ENCODE results near the gene ZCCHC17. TPM values are rescaled to one million over a fixed set of nuclear protein-coding genes. Genes with fewer than 3 reads are reported as not detected.
A peak's percentile ranks its signal among the peaks of the same experiment; 100 is the strongest.

ZCCHC17 gene
- total and polyA plus RNA-seq, 10 donors: 16.1 to 31.7 (median 20.3) TPM

DNA sequence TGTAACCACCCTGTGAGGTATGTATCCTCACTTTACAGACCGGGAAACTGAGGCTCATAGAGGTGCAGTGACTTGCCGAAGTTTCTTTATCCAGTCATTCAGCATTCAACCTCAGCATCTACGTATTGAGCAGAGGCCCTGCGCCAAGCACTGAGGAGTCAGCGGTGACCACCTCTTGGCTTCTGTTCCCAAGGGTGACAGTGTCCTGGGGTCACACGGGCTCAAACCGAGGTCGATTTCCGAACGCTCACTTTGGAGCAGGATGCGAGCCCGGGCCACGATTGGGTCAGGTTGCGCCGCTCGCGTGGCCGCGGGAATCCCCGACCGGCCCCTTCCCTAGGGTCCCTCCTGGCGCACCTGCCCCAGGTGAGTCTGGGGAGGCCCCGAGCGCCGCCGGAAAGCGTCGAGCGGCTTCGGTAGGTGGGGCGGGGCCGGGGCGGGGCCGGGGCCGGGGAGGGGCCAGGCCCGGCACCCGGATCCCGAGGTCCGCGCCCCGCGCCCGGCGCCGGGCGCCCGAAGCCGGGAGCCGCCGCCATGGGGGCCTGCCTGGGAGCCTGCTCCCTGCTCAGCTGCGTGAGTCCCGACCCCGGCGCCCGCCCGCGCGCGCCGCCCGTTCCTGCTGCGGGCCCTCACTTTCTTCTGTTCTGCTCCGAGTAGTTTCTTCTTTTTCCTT lies 116.0 kb downstream of the ZCCHC17 start, which contains the start of gene SERINC2:
Gene SERINC2 (plus strand): TSS at position 482 of the 673 bp plus-strand sequence. CDS start 53 bp downstream, at position 535.
- peaks cover 0 to 69% (median 26%) of the 10 kb centered on the region in 7 donors for H3K27me3 ChIP-seq (replicated peaks in 1 of 7)
- intact Hi-C loops (cut with DNase I; ENCODE audit: low total_unique reads): no loop called here
- H3K27ac ChIP-seq: peak within 1 kb of the TSS in 2 of 8 donors; percentile 61 to 68
- H3K36me3 ChIP-seq: no peaks in the 10 kb centered on the region
- peaks cover 6 to 19% (median 14%) of the 10 kb centered on the region in 6 donors for H3K4me1 ChIP-seq
- no peaks in the 10 kb centered on the region for H3K9me3 ChIP-seq
- 3 to 13% (median 5%) methylated on average over 7 to 63 of the region's 63 CpGs for WGBS, 5 donors
- TF ChIP-seq POLR2AphosphoS5 (IDR thresholded peaks at IDR 0.05) (no peak), POLR2A (IDR thresholded peaks at IDR 0.05) (no peak)
- TF ChIP-seq, protein P1, sequence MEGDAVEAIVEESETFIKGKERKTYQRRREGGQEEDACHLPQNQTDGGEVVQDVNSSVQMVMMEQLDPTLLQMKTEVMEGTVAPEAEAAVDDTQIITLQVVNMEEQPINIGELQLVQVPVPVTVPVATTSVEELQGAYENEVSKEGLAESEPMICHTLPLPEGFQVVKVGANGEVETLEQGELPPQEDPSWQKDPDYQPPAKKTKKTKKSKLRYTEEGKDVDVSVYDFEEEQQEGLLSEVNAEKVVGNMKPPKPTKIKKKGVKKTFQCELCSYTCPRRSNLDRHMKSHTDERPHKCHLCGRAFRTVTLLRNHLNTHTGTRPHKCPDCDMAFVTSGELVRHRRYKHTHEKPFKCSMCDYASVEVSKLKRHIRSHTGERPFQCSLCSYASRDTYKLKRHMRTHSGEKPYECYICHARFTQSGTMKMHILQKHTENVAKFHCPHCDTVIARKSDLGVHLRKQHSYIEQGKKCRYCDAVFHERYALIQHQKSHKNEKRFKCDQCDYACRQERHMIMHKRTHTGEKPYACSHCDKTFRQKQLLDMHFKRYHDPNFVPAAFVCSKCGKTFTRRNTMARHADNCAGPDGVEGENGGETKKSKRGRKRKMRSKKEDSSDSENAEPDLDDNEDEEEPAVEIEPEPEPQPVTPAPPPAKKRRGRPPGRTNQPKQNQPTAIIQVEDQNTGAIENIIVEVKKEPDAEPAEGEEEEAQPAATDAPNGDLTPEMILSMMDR (IDR thresholded peaks at IDR 0.05 in 8 of 11, conservative IDR thresholded peaks at IDR 0.05 in 3 of 11): no peak
- peak; percentile 76 for DNase-seq
- peak within 1 kb of the TSS; percentile 51 to 76 (median 60) for H3K4me3 ChIP-seq

DNA sequence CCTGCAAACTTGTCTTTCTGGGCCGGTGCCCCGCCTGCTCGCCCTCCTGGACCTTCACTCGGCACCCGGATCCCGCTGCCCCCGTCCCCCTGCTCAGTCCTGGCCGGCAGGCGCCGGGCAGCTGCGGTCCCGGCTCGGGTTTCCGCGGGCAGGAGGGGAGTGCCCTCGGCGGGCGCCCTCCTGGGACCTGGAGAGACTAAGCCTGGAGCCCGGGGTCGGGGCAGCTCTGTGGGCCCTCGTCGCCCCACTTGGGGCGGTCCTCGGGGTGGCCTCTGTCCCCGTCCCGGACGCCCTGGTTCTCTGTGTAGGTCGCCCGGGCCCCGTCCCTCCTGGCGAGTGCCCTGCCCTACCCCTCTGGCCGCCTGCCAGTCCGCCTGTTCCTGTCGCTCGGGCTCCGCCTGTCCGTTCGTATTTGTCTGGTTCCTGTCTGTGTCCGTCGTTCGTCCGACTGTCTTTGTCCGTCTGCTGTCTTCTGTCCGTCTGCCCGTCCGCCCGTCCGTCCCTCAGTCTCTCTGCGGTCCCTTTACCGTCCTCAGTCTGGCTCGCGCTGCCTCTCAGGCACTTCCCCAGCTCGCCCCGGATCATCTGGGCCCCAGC lies 116.7 kb downstream of the ZCCHC17 start:
- peak overlapping the region in 2 of 8 donors; percentile 61 to 68 for H3K27ac ChIP-seq
- TF ChIP-seq, protein P1 (IDR thresholded peaks at IDR 0.05 in 8 of 11, conservative IDR thresholded peaks at IDR 0.05 in 3 of 11): no peak
- TF ChIP-seq POLR2AphosphoS5 (IDR thresholded peaks at IDR 0.05) (peak; percentile 17 to 73 (median 37)), POLR2A (IDR thresholded peaks at IDR 0.05) (no peak)

More for the DNA sequence above, 116.7 kb downstream of the ZCCHC17 start:
- intact Hi-C loops (cut with DNase I; ENCODE audit: low total_unique reads): no loop called here
- WGBS, 5 donors: 0 to 2% (median 1%) methylated on average over 38 to 54 of the region's 54 CpGs
- peak overlapping the region; percentile 51 to 76 (median 60) for H3K4me3 ChIP-seq
- H3K27me3 ChIP-seq (replicated peaks in 1 of 7): peaks cover 0 to 69% (median 26%) of the 10 kb centered on the region in 7 donors
- peak; percentile 87 for DNase-seq
- H3K9me3 ChIP-seq: no peaks in the 10 kb centered on the region
- no peaks in the 10 kb centered on the region for H3K36me3 ChIP-seq
- H3K4me1 ChIP-seq: peaks cover 6 to 19% (median 14%) of the 10 kb centered on the region in 6 donors

Other genes starting within 250 kb of the ZCCHC17 start
- gene PUM1, start 231.3 kb upstream of the ZCCHC17 start, total RNA-seq: 100 to 1,000 TPM in 4 of 7 donors, 10 to 100 TPM in 3; 78.7 to 122 (median 112) TPM
- gene PUM1, start 231.3 kb upstream of the ZCCHC17 start, polyA plus RNA-seq: 10 to 100 TPM; 14.9 to 22.3 (median 16.7) TPM
- gene NKAIN1, start 57.1 kb upstream of the ZCCHC17 start, total RNA-seq: not detected
- gene NKAIN1, start 57.1 kb upstream of the ZCCHC17 start, polyA plus RNA-seq: under 1 TPM in 1 of 3 donors, not detected in 2; 0.08 TPM
- 10 to 100 TPM; 38.8 to 53.0 (median 44.8) TPM for gene SNRNP40, start 244 bp upstream of the ZCCHC17 start, total RNA-seq
- 10 to 100 TPM; 21.4 to 37.5 (median 29.6) TPM for gene SNRNP40, start 244 bp upstream of the ZCCHC17 start, polyA plus RNA-seq
- gene FABP3, start 76.0 kb downstream of the ZCCHC17 start, total RNA-seq: 10 to 100 TPM in 6 of 7 donors, 1 to 10 TPM in 1; 4.1 to 57.1 (median 24.7) TPM
- 10 to 100 TPM; 14.2 to 50.0 (median 22.2) TPM for gene FABP3, start 76.0 kb downstream of the ZCCHC17 start, polyA plus RNA-seq
- 1 to 10 TPM; 1.4 to 8.7 (median 2.8) TPM for gene SERINC2, start 116.2 kb downstream of the ZCCHC17 start, total RNA-seq
- gene SERINC2, start 116.2 kb downstream of the ZCCHC17 start, polyA plus RNA-seq: 1 to 10 TPM; 1.3 to 4.1 (median 2.4) TPM

Data from spleen (tissue), 11 donors.